MM.1S (cell line): Measurements from ENCODE around the gene MYRFL.

Experiments used
- CTCF ChIP-seq: fragments of 300-600 bp; sonication (generic); IDR thresholded peaks from 2 replicates; pipeline ENCODE4 v1.5.1; 2016; ENCODE audit warnings: antibody characterized with exemption, low read length, mixed read lengths
- EZH2 ChIP-seq: fragments of 300-600 bp; sonication (generic); optimal IDR thresholded peaks from 2 replicates; pipeline ENCODE3; 2017; ENCODE audit warnings: low read depth, mild to moderate bottlenecking, antibody characterized with exemption, low read length, mixed read lengths
- EZH2phosphoT487 ChIP-seq: fragments of 300-600 bp; sonication (generic); IDR thresholded peaks from 2 replicates; pipeline ENCODE4 v1.6.1; 2018; ENCODE audit warnings: antibody characterized with exemption, low read length

- no peak for TF ChIP-seq CTCF
- TF ChIP-seq EZH2phosphoT487 = no peak
- no peak for TF ChIP-seq EZH2
Measured at GRCh38 chr12:69931569-69931968, 106.5 kb downstream of the MYRFL start.
